B cell (primary cell): ENCODE results near the gene NCCRP1. TPM values are rescaled to one million over a fixed set of nuclear protein-coding genes. Genes with fewer than 3 reads are reported as not detected.

ENCODE experiments used
- ATAC-seq: fragments of 200-7000 bp; cut with Tn5 transposase; one replicate; pipeline ENCODE4 v1.10.0; 2021; ENCODE audit warnings: low read depth, mild to moderate bottlenecking, moderate number of reproducible peaks, moderate library complexity
- CTCF ChIA-PET: fragments of 350-600 bp; sonication (Branson Sonifier 250); formaldehyde crosslinking; loops from one replicate; lab custom pipeline; 2021; ENCODE audit warnings: antibody characterized with exemption, inconsistent platforms; lab: Charles Lee
- POLR2A ChIA-PET: fragments of 350-600 bp; sonication (Branson Sonifier 250); formaldehyde crosslinking; loops from one replicate; lab custom pipeline; 2021; ENCODE audit warnings: antibody characterized with exemption; lab: Charles Lee
- DNase-seq: peaks from one replicate; pipeline ENCODE4 v3.0.0; 2013
- H2AFZ ChIP-seq: 2 replicates; pipeline ENCODE4 v1.6.1; 2012; ENCODE audit warnings: mild to moderate bottlenecking, low read depth, low read length; ENCODE audit not compliant: insufficient read depth, poor library complexity, severe bottlenecking
- H3K27ac ChIP-seq, 2 donors: 1 replicate in 1 of 2; 2 replicates in 1 of 2; pipeline ENCODE4 v1.5.1; 2012 to 2013; ENCODE audit warnings: low read length in 2 of 2, mild to moderate bottlenecking in 2 of 2, moderate library complexity in 1 of 2
- H3K27me3 ChIP-seq, 4 experiments: fragments of 200-600 bp in 1 of 4; sonication (generic) in 1 of 4; replicated peaks in 1 of 4; 1 replicate in 2 of 4; 2 replicates in 2 of 4; pipeline versions ENCODE4 v1.6.1 to v1.7.0; 2013 to 2016; ENCODE audit warnings: low read length in 3 of 4, mild to moderate bottlenecking in 2 of 4, mixed read lengths in 1 of 4, moderate library complexity in 1 of 4; ENCODE audit not compliant: insufficient read depth in 4 of 4, control insufficient read depth in 3 of 4; ENCODE audit errors: control extremely low read depth in 1 of 4
- H3K36me3 ChIP-seq, 2 experiments: replicated peaks in 1 of 2; 1 replicate in 1 of 2; 2 replicates in 1 of 2; pipeline versions ENCODE4 v1.6.1 to v1.7.1; 2013; ENCODE audit warnings: low read length in 1 of 2; ENCODE audit not compliant: insufficient read depth in 2 of 2, control insufficient read depth in 1 of 2; ENCODE audit errors: control extremely low read depth in 1 of 2, extremely low read depth in 1 of 2
- H3K4me1 ChIP-seq, 2 donors: fragments of 200-600 bp in 1 of 2; sonication (generic) in 1 of 2; 1 replicate in 1 of 2; 2 replicates in 1 of 2; pipeline versions ENCODE4 v1.5.1 to v1.6.1; 2013 to 2017; ENCODE audit warnings: low read length in 2 of 2; ENCODE audit not compliant: control insufficient read depth in 2 of 2, insufficient read depth in 2 of 2
- H3K4me2 ChIP-seq: replicated peaks from 2 replicates; pipeline ENCODE3; 2012; ENCODE audit warnings: mild to moderate bottlenecking, low read depth, low read length; ENCODE audit not compliant: poor library complexity, severe bottlenecking
- H3K4me3 ChIP-seq, 5 experiments: fragments of 200-600 bp in 1 of 5; sonication (generic) in 1 of 5; 1 replicate in 3 of 5; 2 replicates in 2 of 5; pipeline versions ENCODE4 v1.5.1 to v1.7.0; 2011 to 2016; ENCODE audit warnings: low read length in 4 of 5, mild to moderate bottlenecking in 4 of 5, low read depth in 2 of 5, control low read depth in 1 of 5, moderate library complexity in 1 of 5; ENCODE audit not compliant: insufficient read depth in 1 of 5; ENCODE audit errors: control extremely low read depth in 1 of 5, extremely low read depth in 1 of 5
- H3K79me2 ChIP-seq: fragments of 200-600 bp; sonication (generic); one replicate; pipeline ENCODE4 v1.6.0; 2016; ENCODE audit warnings: low read length; ENCODE audit not compliant: control insufficient read depth, insufficient read depth
- H3K9ac ChIP-seq: fragments of 200-600 bp; sonication (generic); 2 replicates; pipeline ENCODE4 v1.6.1; 2017; ENCODE audit warnings: mild to moderate bottlenecking, low read length, moderate library complexity
- H3K9me3 ChIP-seq, 3 donors: one replicate each; pipeline versions ENCODE4 v1.6.1 to v1.7.1; 2013; ENCODE audit warnings: low read length in 2 of 3; ENCODE audit not compliant: control insufficient read depth in 2 of 3, insufficient read depth in 1 of 3; ENCODE audit errors: control extremely low read depth in 1 of 3
- H4K20me1 ChIP-seq: 2 replicates; pipeline ENCODE4 v1.6.0; 2012; ENCODE audit warnings: mild to moderate bottlenecking, low read length; ENCODE audit not compliant: insufficient read depth, control insufficient read depth, poor library complexity, severe bottlenecking
- H3K27ac Mint-ChIP-seq: one replicate; pipeline ENCODE4 v1.8.0; 2021; ENCODE audit warnings: mixed read lengths
- H3K27me3 Mint-ChIP-seq: one replicate; pipeline ENCODE4 v1.8.0; 2021; ENCODE audit warnings: mixed read lengths
- H3K4me1 Mint-ChIP-seq: one replicate; pipeline ENCODE4 v1.8.0; 2021; ENCODE audit warnings: mixed read lengths
- H3K4me3 Mint-ChIP-seq: one replicate; pipeline ENCODE4 v1.8.0; 2021; ENCODE audit warnings: mixed read lengths
- H3K9me3 Mint-ChIP-seq: one replicate; pipeline ENCODE4 v1.8.0; 2022; ENCODE audit warnings: mixed read lengths; ENCODE audit not compliant: insufficient read depth
- EZH2 ChIP-seq: IDR thresholded peaks from 2 replicates; pipeline ENCODE4 v1.6.1; 2012; ENCODE audit warnings: borderline replicate concordance, low read depth, mild to moderate bottlenecking, moderate library complexity, low read length; ENCODE audit not compliant: insufficient read depth, poor library complexity, severe bottlenecking
- WGBS: methylation state at CpG from one replicate; pipeline ENCODE4 v1.1.5; 2013; ENCODE audit warnings: missing lambda C conversion rate; ENCODE audit not compliant: insufficient coverage; 5-methylcytosine and 5-hydroxymethylcytosine counted together
- intact Hi-C: fragments of 100-400 bp; cut with micrococcal nuclease; formaldehyde crosslinking; loops from one replicate; pipeline ENCODE4 v1.10.0; 2022
- polyA plus RNA-seq: library from polyadenylated mRNA; depleted of rRNA; stranded (reverse); fragments of >200 nt; gene quantifications from 2 replicates; pipeline ENCODE4 v1.2.3, GENCODE V29; 2012
- total RNA-seq, 2 donors: library from RNA; stranded (reverse); fragments of 120-200 nt in 1 of 2; gene quantifications; 1 replicate in 1 of 2; 2 replicates in 1 of 2; pipeline versions ENCODE4 v1.2.3 to v1.2.4, GENCODE V29; 2013 to 2022
- TF ChIP-seq, protein P1 (sequence below): fragments of 200-600 bp; IDR thresholded peaks from one replicate; pipeline ENCODE4 v1.8.0; 2022; ENCODE audit warnings: antibody characterized with exemption, mild to moderate bottlenecking

NCCRP1 gene
- total and polyA plus RNA-seq, 2 donors (not counting 1 experiment from before 2014, with no cell fraction given): 0.04 TPM; not detected in 1

DNA sequence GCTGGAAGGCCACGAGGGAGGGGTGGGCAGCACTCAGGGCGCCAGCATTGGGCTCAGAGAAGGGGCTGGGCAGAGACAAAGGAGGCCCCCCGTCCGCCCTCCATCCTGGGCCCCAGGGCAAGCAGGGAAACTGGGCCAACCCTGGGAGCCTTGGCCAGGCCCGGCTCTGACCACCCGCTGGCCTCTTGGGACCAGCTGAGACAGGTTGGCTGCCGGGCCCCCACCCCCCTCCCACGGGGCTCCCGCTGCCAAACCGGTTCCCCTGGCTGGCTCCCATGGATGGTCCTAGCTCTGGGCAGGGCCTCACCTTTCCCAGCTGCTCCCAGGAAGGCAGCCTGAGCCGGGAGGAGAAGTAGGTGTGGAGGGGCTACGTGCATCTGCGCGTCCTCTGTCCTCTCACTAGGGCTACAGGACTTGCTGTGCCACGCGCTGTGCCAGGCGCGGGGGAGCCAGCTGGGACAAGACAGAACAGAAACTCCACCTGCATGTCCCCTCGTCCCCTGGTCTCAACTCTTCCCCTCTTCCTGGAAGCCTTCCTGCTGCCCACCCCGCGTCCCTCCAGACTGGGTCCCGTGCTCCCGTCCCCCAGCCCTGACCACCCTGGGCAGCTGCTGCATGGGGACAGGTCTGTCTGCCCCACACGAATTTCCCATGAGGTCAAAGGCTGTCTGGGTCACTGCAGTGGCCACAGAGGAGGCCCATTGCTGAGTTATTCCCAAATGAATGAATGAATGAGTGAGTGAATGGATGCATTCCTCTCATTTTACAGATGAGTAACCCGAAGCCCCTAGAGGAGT lies 29.1 kb upstream of the NCCRP1 start:
- Histone ChIP-seq H3K4me2 (no peak overlapping the region), H3K9me3 (no peaks in the 10 kb centered on the region), H3K9ac (no peak overlapping the region), H3K4me3 (no peak overlapping the region), H2AFZ (no peak overlapping the region), H3K79me2 (peaks cover 8% of the 10 kb centered on the region), H3K4me1 (no peaks in the 10 kb centered on the region), H3K27me3 (no peaks in the 10 kb centered on the region), H4K20me1 (peaks cover 9% of the 10 kb centered on the region), H3K27ac (no peak overlapping the region), H3K36me3 (peaks cover 0 to 12% of the 10 kb centered on the region in 2 experiments)
- DNase-seq (no peak), ATAC-seq (no peak)
- H3K27me3 Mint-ChIP-seq: no peaks in the 10 kb centered on the region
- TF ChIP-seq, protein P1, sequence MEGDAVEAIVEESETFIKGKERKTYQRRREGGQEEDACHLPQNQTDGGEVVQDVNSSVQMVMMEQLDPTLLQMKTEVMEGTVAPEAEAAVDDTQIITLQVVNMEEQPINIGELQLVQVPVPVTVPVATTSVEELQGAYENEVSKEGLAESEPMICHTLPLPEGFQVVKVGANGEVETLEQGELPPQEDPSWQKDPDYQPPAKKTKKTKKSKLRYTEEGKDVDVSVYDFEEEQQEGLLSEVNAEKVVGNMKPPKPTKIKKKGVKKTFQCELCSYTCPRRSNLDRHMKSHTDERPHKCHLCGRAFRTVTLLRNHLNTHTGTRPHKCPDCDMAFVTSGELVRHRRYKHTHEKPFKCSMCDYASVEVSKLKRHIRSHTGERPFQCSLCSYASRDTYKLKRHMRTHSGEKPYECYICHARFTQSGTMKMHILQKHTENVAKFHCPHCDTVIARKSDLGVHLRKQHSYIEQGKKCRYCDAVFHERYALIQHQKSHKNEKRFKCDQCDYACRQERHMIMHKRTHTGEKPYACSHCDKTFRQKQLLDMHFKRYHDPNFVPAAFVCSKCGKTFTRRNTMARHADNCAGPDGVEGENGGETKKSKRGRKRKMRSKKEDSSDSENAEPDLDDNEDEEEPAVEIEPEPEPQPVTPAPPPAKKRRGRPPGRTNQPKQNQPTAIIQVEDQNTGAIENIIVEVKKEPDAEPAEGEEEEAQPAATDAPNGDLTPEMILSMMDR: no peak
- no peak for TF ChIP-seq EZH2
- intact Hi-C loops: no loop called here
- no peak overlapping the region for H3K4me3 Mint-ChIP-seq
- no peaks in the 10 kb centered on the region for H3K9me3 Mint-ChIP-seq
- ChIA-PET POLR2A (no interaction called here), CTCF (no interaction called here)
- no peak overlapping the region for H3K27ac Mint-ChIP-seq
- no peaks in the 10 kb centered on the region for H3K4me1 Mint-ChIP-seq
- 97% methylated on average over 19 of the region's 25 CpGs for WGBS
